Stomach (tissue), 4 donors: ENCODE measurements around the gene FCAMR.

Source experiments
- POLR2A ChIP-seq, 4 donors: fragments of 450-650 bp; IDR thresholded peaks; one replicate each; pipeline ENCODE4 v1.6.1; 2016; ENCODE audit warnings: antibody characterized with exemption in 4 of 4, control low read depth in 2 of 4, mild to moderate bottlenecking in 1 of 4, moderate library complexity in 1 of 4
- TF ChIP-seq, protein P1 (sequence below), 7 experiments: fragments of 450-650 bp in 4 of 7; fragments of 200-600 bp in 3 of 7; sonication (generic) in 3 of 7; IDR thresholded peaks; one replicate each; pipeline ENCODE4 v1.5.1; 2016 to 2019; ENCODE audit warnings: antibody characterized with exemption in 7 of 7, control low read depth in 2 of 7, mild to moderate bottlenecking in 1 of 7

DNA sequence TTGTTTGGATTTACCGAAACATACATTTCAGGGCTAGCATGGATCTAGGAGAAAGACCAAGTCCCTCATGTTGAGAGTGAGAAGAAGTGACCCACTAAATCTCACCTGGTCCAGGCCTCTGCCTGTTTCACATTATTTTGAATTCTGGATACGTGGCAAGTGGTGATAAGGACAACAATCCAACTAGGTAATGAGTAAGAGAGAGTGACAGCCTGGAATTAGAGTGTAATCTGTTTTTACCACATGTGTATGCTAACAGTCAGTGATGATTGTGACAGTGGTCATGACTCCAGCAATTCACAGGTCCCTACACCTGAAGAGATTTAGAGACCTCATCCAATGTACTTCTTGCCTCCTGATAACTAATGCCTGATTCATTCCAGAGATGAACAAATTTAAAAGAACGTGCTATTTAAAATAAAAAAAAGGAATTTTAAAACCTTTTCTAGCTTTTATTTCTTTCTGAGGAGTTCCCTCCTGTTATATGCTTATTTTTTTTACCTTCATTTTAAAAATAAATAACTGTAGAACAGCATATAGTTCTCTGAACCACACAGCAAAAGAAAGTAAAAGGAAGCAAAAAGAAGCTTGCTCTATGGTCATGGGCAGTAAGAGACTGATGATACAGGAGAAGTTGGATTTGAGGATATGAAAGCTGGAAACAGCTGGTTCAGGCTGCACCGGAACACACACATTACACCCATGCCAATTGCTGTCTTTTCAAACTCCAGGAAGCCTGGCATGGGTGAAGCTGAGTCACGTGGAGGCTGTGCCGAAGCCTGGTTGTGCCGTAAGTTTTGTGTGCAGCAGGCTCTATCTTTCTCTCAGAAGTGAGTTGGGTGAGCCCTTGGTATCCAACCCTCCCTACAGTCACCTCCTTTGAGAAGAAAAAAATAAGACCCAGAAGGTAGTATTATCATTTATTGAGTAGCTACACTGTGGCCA is 47.6 kb upstream of the FCAMR start:
- TF ChIP-seq, protein P1, sequence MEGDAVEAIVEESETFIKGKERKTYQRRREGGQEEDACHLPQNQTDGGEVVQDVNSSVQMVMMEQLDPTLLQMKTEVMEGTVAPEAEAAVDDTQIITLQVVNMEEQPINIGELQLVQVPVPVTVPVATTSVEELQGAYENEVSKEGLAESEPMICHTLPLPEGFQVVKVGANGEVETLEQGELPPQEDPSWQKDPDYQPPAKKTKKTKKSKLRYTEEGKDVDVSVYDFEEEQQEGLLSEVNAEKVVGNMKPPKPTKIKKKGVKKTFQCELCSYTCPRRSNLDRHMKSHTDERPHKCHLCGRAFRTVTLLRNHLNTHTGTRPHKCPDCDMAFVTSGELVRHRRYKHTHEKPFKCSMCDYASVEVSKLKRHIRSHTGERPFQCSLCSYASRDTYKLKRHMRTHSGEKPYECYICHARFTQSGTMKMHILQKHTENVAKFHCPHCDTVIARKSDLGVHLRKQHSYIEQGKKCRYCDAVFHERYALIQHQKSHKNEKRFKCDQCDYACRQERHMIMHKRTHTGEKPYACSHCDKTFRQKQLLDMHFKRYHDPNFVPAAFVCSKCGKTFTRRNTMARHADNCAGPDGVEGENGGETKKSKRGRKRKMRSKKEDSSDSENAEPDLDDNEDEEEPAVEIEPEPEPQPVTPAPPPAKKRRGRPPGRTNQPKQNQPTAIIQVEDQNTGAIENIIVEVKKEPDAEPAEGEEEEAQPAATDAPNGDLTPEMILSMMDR (IDR thresholded peaks at IDR 0.05), result no peak
- TF ChIP-seq POLR2A (IDR thresholded peaks at IDR 0.05), result no peak
